Cardiac fibroblast (primary cell): ENCODE data around the gene USP38.

ENCODE experiments used
- DNase-seq, 2 donors: peaks; one replicate each; pipeline versions ENCODE4 v3.0.0 to v3.0.0-alpha.2; 2010; ENCODE audit warnings: low read depth in 2 of 2
- H3K4me3 ChIP-seq, 2 donors: replicated peaks in 1 of 2; 1 replicate in 1 of 2; 2 replicates in 1 of 2; pipeline ENCODE4 v1.5.1; 2011; ENCODE audit warnings: low read depth in 2 of 2, low read length in 2 of 2, mild to moderate bottlenecking in 2 of 2, moderate library complexity in 1 of 2
- CTCF ChIP-seq: IDR thresholded peaks from one replicate; pipeline ENCODE4 v1.5.1; 2011; ENCODE audit warnings: low read depth, mild to moderate bottlenecking, low read length, inconsistent platforms

Gene USP38

GRCh38 chr4:143178923-143179322 lies 5.8 kb upstream of the USP38 start:
- H3K4me3 ChIP-seq, result no peak overlapping the region
- TF ChIP-seq CTCF, result no peak
- no peak for DNase-seq

- H3K4me3 ChIP-seq, result peak overlapping the region; percentile 77 to 93
Observed at GRCh38 chr4:143183513-143184216, 1.1 kb upstream of the USP38 start.

GRCh38 chr4:143184217-143184502 lies 557 bp upstream of the USP38 start:
- no peak for TF ChIP-seq CTCF
- peak overlapping the region; percentile 77 to 93 for H3K4me3 ChIP-seq
- DNase-seq, result no peak

More at GRCh38 chr4:143183513-143184216, 1.1 kb upstream of the USP38 start:
- TF ChIP-seq CTCF, result no peak
- no peak for DNase-seq

- TF ChIP-seq CTCF, result no peak
- DNase-seq, result peak; percentile 6 to 28
- peak overlapping the region; percentile 77 to 93 for H3K4me3 ChIP-seq
Observed at GRCh38 chr4:143185253-143186107, 763 bp downstream of the USP38 start.

GRCh38 chr4:143186212-143186611 lies 1.5 kb downstream of the USP38 start:
- TF ChIP-seq CTCF, result no peak
- peak; percentile 15 to 45 for DNase-seq
- H3K4me3 ChIP-seq, result peak overlapping the region; percentile 77 to 93

- peak; percentile 12 to 28 for DNase-seq
- TF ChIP-seq CTCF, result no peak
- H3K4me3 ChIP-seq, result peak overlapping the region; percentile 77 to 93
Observed at GRCh38 chr4:143186649-143187048, 1.9 kb downstream of the USP38 start.
